Cardiac muscle cell (in vitro differentiated cells and primary cell): ENCODE results near the gene PPP1R15A. TPM values are rescaled to one million over a fixed set of nuclear protein-coding genes. Genes with fewer than 3 reads are reported as not detected.
A peak's percentile ranks its signal among the peaks of the same experiment; 100 is the strongest.
"Not testable (repeated sequence)": the region's sequence is repeated elsewhere in the genome, so short reads cannot be mapped to it uniquely, and the experiment has no call there.

Experiments
- DNase-seq, 2 donors: peaks; one replicate each; pipeline versions ENCODE4 v3.0.0 to v3.0.0-alpha.2; 2010 to 2017; ENCODE audit warnings: low read depth in 1 of 2, low spot score in 1 of 2
- H3K27ac ChIP-seq: fragments of 200-600 bp; sonication (generic); 2 replicates; pipeline ENCODE4 v1.5.1; 2016
- H3K27me3 ChIP-seq: fragments of 200-600 bp; sonication (generic); 2 replicates; pipeline ENCODE4 v1.6.0; 2016; ENCODE audit warnings: control low read depth
- H3K36me3 ChIP-seq: fragments of 200-600 bp; sonication (generic); 2 replicates; pipeline ENCODE4 v1.5.1; 2016; ENCODE audit warnings: control low read depth
- H3K4me1 ChIP-seq: fragments of 200-600 bp; sonication (generic); 2 replicates; pipeline ENCODE4 v1.8.1; 2017; ENCODE audit warnings: low read depth, mild to moderate bottlenecking, mixed run types
- H3K4me3 ChIP-seq: fragments of 200-600 bp; sonication (generic); 2 replicates; pipeline ENCODE4 v1.5.1; 2016; ENCODE audit warnings: mild to moderate bottlenecking
- H3K9me3 ChIP-seq: fragments of 200-600 bp; sonication (generic); 2 replicates; pipeline ENCODE4 v1.5.1; 2017; ENCODE audit warnings: low read depth, mild to moderate bottlenecking, control low read depth
- polyA plus RNA-seq: library from polyadenylated mRNA; unstranded; fragments of >200 nt; fragmentation: Nextera tagmentation; extraction: Ambion mirVana; gene quantifications from 2 replicates; pipeline ENCODE4 v1.2.1, GENCODE V29; 2016
- total RNA-seq: library from RNA; depleted of rRNA; stranded (reverse); fragments of >200 nt; gene quantifications from 2 replicates; pipeline ENCODE4 v1.2.3, GENCODE V29; 2016
- TF ChIP-seq, protein P1 (sequence below): IDR thresholded peaks from 2 replicates; pipeline ENCODE4 v1.5.1; 2012; ENCODE audit warnings: low read depth, mild to moderate bottlenecking, low read length

The PPP1R15A gene
- total and polyA plus RNA-seq, 2 experiments from 2014 or later, result 85.1 to 87.6 TPM

DNA sequence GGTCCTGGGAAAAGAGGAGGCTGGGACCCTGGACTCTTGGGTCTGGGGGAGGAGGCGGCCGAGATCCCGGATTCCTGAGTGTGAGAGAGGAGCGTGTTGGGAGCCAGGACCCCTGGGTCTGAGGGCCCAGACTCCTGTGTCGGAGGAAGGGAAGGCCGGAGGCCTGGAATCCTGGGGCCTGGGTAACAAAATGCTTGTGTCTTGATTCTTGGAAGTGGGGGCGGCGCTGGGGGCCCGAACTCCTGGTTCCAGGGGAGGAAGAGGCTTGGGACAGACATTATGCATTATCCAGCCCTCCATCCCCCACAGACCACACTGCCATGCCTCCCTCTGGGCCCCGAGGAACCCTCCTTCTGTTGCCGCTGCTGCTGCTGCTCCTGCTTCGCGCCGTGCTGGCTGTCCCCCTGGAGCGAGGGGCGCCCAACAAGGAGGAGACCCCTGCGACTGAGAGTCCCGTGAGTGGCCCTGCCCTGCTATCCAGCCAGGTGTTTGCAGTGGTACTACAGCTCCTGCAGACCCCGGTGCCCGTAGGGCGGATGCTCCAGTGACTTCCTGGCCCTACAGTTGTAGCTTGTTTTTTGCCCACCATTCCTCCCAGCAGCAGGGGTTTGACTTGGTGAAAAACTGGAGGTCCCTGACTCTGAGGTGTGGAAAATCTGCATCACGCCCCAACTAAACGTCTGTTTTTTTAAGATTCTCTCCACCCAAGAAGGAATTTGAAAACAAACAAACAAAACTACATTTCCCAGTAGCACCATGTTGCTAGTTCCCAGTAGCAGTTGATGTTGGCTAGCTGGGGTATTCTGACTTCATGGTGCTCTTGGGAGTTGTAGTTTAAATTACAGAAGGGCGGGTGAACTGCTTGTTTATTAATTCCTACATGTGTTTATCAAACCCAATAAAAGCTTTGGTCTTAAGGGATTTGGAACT is 28.5 kb downstream of the PPP1R15A start:
- peak overlapping the region; percentile 67 for H3K27ac ChIP-seq
- peaks cover 6% of the 10 kb centered on the region for H3K4me1 ChIP-seq
- TF ChIP-seq, protein P1, sequence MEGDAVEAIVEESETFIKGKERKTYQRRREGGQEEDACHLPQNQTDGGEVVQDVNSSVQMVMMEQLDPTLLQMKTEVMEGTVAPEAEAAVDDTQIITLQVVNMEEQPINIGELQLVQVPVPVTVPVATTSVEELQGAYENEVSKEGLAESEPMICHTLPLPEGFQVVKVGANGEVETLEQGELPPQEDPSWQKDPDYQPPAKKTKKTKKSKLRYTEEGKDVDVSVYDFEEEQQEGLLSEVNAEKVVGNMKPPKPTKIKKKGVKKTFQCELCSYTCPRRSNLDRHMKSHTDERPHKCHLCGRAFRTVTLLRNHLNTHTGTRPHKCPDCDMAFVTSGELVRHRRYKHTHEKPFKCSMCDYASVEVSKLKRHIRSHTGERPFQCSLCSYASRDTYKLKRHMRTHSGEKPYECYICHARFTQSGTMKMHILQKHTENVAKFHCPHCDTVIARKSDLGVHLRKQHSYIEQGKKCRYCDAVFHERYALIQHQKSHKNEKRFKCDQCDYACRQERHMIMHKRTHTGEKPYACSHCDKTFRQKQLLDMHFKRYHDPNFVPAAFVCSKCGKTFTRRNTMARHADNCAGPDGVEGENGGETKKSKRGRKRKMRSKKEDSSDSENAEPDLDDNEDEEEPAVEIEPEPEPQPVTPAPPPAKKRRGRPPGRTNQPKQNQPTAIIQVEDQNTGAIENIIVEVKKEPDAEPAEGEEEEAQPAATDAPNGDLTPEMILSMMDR, result no peak
- peaks cover 11% of the 10 kb centered on the region for H3K36me3 ChIP-seq
- DNase-seq, result peak in 1 of 2 donors; percentile 62
- H3K27me3 ChIP-seq, result no peaks in the 10 kb centered on the region
- no peaks in the 10 kb centered on the region for H3K9me3 ChIP-seq
- peak overlapping the region; percentile 70 for H3K4me3 ChIP-seq

DNA sequence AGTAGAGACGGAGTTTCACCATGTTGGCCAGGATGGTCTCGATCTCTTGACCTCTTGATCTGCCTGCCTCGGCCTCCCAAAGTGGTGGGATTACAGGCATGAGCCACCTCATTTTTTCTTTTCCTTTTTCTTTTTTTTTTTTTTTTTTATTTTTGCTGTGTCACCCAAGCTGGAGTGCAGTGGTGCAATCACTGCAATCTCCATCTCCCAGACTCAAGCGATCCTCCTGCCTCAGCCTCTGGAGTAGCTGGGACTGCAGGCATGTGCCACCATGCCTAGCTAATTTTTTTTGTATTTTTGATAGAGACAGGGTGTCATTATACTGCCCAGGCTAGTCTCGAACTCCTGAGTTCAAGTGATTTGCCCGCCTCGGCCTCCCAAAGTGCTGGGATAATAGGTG is 30.1 kb downstream of the PPP1R15A start:
- not testable (repeated sequence) for H3K4me3 ChIP-seq, H3K4me1 ChIP-seq, H3K9me3 ChIP-seq, H3K27me3 ChIP-seq, H3K27ac ChIP-seq, DNase-seq
- peaks cover 14% of the 10 kb centered on the region for H3K36me3 ChIP-seq

DNA sequence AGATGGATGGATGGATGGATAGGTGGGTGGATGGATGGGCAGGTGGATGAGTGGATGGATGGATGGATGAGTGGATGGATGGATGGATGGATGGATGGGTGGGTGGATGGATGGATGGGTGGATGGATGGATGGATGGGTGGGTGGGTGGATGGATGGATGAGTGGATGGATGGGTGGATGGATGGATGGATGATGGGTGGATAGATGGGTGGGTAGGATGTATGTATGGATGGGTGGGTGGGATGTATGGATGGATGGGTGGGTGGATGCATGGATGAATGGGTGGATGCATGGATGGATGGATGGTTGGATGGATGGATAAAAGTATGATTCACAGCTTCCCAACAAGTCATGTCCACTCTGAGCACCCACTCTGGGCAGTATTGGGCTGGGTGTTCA is 31.6 kb downstream of the PPP1R15A start:
- not testable (repeated sequence) for H3K4me1 ChIP-seq, H3K27ac ChIP-seq, DNase-seq, H3K27me3 ChIP-seq, H3K9me3 ChIP-seq, H3K4me3 ChIP-seq
- H3K36me3 ChIP-seq, result peaks cover 14% of the 10 kb centered on the region

DNA sequence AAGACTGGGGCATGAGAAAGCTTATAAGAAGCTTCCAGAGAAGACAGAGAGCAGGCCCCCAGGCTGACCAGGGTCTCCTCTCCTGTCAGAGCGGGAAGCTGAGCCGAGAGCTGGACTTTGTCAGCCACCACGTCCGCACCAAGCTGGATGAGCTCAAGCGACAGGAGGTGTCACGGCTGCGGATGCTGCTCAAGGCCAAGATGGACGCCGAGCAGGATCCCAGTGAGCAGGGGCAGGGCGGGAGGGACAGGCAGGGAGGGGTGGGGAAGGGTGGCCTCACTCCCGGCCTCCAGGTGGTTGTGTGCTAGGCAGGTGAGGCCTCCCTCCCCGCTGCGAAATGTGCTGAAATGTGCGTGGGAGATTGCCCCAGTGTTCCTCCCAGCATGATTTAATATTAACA is 33.4 kb downstream of the PPP1R15A start:
- Histone ChIP-seq H3K27ac (no peak overlapping the region), H3K27me3 (no peaks in the 10 kb centered on the region), H3K4me3 (no peak overlapping the region), H3K4me1 (peaks cover 6% of the 10 kb centered on the region), H3K9me3 (no peaks in the 10 kb centered on the region), H3K36me3 (peaks cover 19% of the 10 kb centered on the region)
- TF ChIP-seq, protein P1, result no peak
- no peak for DNase-seq

DNA sequence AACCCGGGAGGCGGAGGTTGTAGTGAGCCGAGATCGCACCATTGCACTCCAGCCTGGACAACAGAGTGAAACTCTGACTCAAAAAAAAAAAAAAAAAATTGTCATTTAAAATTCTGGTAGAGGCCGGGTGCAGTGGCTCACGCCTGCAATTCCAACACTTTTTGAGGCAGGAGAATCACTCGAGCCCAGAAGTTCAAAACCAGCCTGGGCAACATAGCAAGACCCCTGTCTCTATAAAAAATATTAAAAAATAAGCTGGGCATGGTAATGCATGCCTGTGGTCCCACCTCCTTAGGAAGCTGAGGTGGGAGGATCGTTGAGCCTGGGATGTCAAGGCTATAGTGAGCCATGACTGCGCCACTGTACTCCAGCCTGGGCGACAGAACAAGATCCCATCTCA is 34.1 kb downstream of the PPP1R15A start:
- TF ChIP-seq, protein P1, result no peak
- no peak for DNase-seq
- Histone ChIP-seq H3K4me3 (no peak overlapping the region), H3K36me3 (peaks cover 24% of the 10 kb centered on the region), H3K27ac (no peak overlapping the region), H3K27me3 (no peaks in the 10 kb centered on the region), H3K4me1 (peaks cover 1% of the 10 kb centered on the region), H3K9me3 (no peaks in the 10 kb centered on the region)

DNA sequence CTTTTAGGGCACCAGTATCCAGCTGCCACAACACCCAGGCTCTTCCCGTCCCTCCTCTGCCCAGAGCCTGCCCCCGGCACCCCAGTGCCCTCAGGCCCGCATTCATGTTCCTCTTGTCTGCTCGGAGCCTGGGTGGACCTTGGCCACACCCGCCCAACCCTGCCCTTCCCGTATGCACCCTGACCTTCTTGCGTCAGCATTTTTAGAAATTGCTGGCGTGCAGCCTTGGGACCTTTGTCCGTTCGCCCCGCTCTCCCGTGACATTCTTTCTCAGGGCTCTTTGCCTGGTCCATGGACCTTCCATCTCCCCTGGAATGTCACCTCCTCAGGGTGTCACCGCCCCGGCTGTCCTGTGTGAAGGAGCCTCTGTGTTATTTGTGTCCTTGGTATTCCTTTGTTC is 35.5 kb downstream of the PPP1R15A start:
- Histone ChIP-seq H3K9me3 (no peaks in the 10 kb centered on the region), H3K4me1 (no peaks in the 10 kb centered on the region), H3K4me3 (no peak overlapping the region), H3K27ac (no peak overlapping the region), H3K27me3 (no peaks in the 10 kb centered on the region), H3K36me3 (peaks cover 28% of the 10 kb centered on the region)
- TF ChIP-seq, protein P1, result no peak
- no peak for DNase-seq

DNA sequence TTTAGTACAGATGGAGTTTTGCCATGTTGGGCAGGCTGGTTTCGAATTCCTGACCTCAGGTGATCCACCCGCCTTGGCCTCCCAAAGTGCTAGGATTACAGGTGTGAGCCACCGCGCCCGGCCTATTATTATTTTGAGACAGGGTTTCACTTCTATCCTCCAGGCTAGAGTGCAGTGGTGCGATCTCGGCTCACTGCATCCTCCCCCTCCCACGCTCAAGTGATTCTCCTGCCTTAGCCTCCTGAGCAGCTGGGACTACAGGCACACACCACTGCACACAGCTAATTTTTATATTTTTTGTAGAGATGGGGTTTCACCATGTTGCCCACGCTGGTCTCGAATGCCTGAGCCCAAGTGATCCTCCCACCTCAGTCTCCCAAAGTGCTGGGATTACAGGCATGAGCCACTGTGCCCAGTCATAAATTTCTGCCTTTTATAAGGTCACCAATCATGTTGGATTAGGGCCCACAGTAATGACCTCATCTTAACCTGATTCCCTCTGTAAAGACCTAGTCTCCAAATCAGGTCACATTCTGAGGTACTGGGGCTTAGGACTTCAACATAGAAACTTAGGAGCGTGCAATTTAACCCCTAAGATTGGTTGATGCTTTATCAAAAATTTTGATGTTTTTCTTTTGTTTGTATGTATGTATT is 37.3 kb downstream of the PPP1R15A start:
- H3K36me3 ChIP-seq, result peaks cover 40% of the 10 kb centered on the region
- H3K27me3 ChIP-seq, H3K27ac ChIP-seq, DNase-seq, H3K4me1 ChIP-seq, H3K4me3 ChIP-seq, H3K9me3 ChIP-seq: not testable (repeated sequence)
